CD8-positive, alpha-beta memory T cell (primary cell): ENCODE data around the gene DOCK4. TPM values are rescaled to one million over a fixed set of nuclear protein-coding genes. Genes with fewer than 3 reads are reported as not detected.

Source experiments
- CTCF ChIA-PET: fragments of 350-600 bp; sonication (Branson Sonifier 250); formaldehyde crosslinking; loops from one replicate; lab custom pipeline; 2021; ENCODE audit warnings: antibody characterized with exemption; lab: Charles Lee
- POLR2A ChIA-PET: fragments of 350-600 bp; sonication (Branson Sonifier 250); formaldehyde crosslinking; loops from one replicate; lab custom pipeline; 2021; ENCODE audit warnings: antibody characterized with exemption; lab: Charles Lee
- DNase-seq, 5 donors: peaks; one replicate each; pipeline versions ENCODE4 v3.0.0 to v3.0.0-alpha.2; 2020 to 2022; ENCODE audit warnings: mixed read lengths in 1 of 5
- H3K27ac ChIP-seq: one replicate; pipeline ENCODE4 v1.7.0; 2013; ENCODE audit warnings: low read depth, mild to moderate bottlenecking, low read length, moderate library complexity
- H3K27me3 ChIP-seq: 2 replicates; pipeline ENCODE4 v1.7.0; 2013; ENCODE audit warnings: low read length, mild to moderate bottlenecking; ENCODE audit not compliant: insufficient read depth, poor library complexity, severe bottlenecking
- H3K36me3 ChIP-seq: 2 replicates; pipeline ENCODE4 v1.7.0; 2013; ENCODE audit warnings: mild to moderate bottlenecking, low read length, moderate library complexity; ENCODE audit not compliant: insufficient read depth
- H3K4me1 ChIP-seq: 2 replicates; pipeline ENCODE4 v1.7.0; 2013; ENCODE audit warnings: mild to moderate bottlenecking, low read length, moderate library complexity; ENCODE audit not compliant: insufficient read depth
- H3K4me3 ChIP-seq: 2 replicates; pipeline ENCODE4 v1.7.0; 2013; ENCODE audit warnings: mild to moderate bottlenecking, low read length
- H3K9me3 ChIP-seq: 2 replicates; pipeline ENCODE4 v1.7.0; 2013; ENCODE audit warnings: mild to moderate bottlenecking, low read length
- H3K27ac Mint-ChIP-seq, 8 donors: one replicate each; pipeline ENCODE4 v1.8.0; 2020 to 2021; ENCODE audit warnings: mixed read lengths in 8 of 8, mild to moderate bottlenecking in 6 of 8, inconsistent platforms in 3 of 8, moderate library complexity in 3 of 8
- H3K27me3 Mint-ChIP-seq, 2 donors: one replicate each; pipeline ENCODE4 v1.8.0; 2020 to 2021; ENCODE audit warnings: mixed read lengths in 2 of 2, mild to moderate bottlenecking in 1 of 2, moderate library complexity in 1 of 2
- H3K36me3 Mint-ChIP-seq, 3 donors: one replicate each; pipeline ENCODE4 v1.8.0; 2020 to 2021; ENCODE audit warnings: mixed read lengths in 3 of 3, inconsistent platforms in 1 of 3, mild to moderate bottlenecking in 1 of 3
- H3K4me1 Mint-ChIP-seq, 3 donors: one replicate each; pipeline ENCODE4 v1.8.0; 2020 to 2021; ENCODE audit warnings: mixed read lengths in 3 of 3, inconsistent platforms in 1 of 3, mild to moderate bottlenecking in 1 of 3
- H3K4me3 Mint-ChIP-seq, 7 donors: one replicate each; pipeline ENCODE4 v1.8.0; 2020 to 2021; ENCODE audit warnings: mixed read lengths in 7 of 7, mild to moderate bottlenecking in 6 of 7, moderate library complexity in 4 of 7, inconsistent platforms in 2 of 7
- H3K9me3 Mint-ChIP-seq, 5 donors: one replicate each; pipeline ENCODE4 v1.8.0; 2020 to 2022; ENCODE audit warnings: mixed read lengths in 5 of 5, mild to moderate bottlenecking in 3 of 5, moderate library complexity in 2 of 5, inconsistent platforms in 1 of 5
- polyA plus RNA-seq: library from polyadenylated mRNA; unstranded; fragments of 300-500 nt; fragmentation: Illumina TruSeq; gene quantifications from one replicate; pipeline ENCODE4 v1.2.3, GENCODE V29; 2021
- total RNA-seq, 2 experiments: library from RNA; stranded (reverse); gene quantifications; one replicate each; pipeline ENCODE4 v1.2.3, GENCODE V29; 2021

The DOCK4 gene
- total and polyA plus RNA-seq, 3 experiments from 2014 or later: 1.2 TPM; not detected in 1

- POLR2A ChIA-PET: no interaction called here
- Mint-ChIP-seq H3K4me3 (no peak overlapping the region), H3K27me3 (no peaks in the 10 kb centered on the region), H3K9me3 (peaks cover 0 to 2% (median 0%) of the 10 kb centered on the region in 5 donors), H3K27ac (no peak overlapping the region), H3K4me1 (no peaks in the 10 kb centered on the region), H3K36me3 (no peaks in the 10 kb centered on the region)
- Histone ChIP-seq H3K36me3 (no peaks in the 10 kb centered on the region), H3K27ac (no peak overlapping the region), H3K4me3 (no peak overlapping the region), H3K9me3 (no peaks in the 10 kb centered on the region), H3K4me1 (no peaks in the 10 kb centered on the region), H3K27me3 (no peaks in the 10 kb centered on the region)
- CTCF ChIA-PET: no interaction called here
- no peak for DNase-seq
These were observed 225.5 kb downstream of the DOCK4 start for GRCh38 chr7:111980725-111981124.

- no peaks in the 10 kb centered on the region for H3K4me1 ChIP-seq
- H3K9me3 Mint-ChIP-seq: peaks cover 0 to 1% (median 0%) of the 10 kb centered on the region in 5 donors
- no peak for DNase-seq
- H3K4me3 ChIP-seq: no peak overlapping the region
- POLR2A ChIA-PET: no interaction called here
- H3K36me3 ChIP-seq: no peaks in the 10 kb centered on the region
- H3K9me3 ChIP-seq: no peaks in the 10 kb centered on the region
- H3K27ac ChIP-seq: no peak overlapping the region
- no peak overlapping the region for H3K4me3 Mint-ChIP-seq
- CTCF ChIA-PET: no interaction called here
- H3K36me3 Mint-ChIP-seq: no peaks in the 10 kb centered on the region
- no peaks in the 10 kb centered on the region for H3K27me3 ChIP-seq
- no peak overlapping the region for H3K27ac Mint-ChIP-seq
- H3K27me3 Mint-ChIP-seq: peaks cover 0 to 1% of the 10 kb centered on the region in 2 donors
- H3K4me1 Mint-ChIP-seq: no peaks in the 10 kb centered on the region
These were observed 230.9 kb downstream of the DOCK4 start for GRCh38 chr7:111975346-111975745.

GRCh38 chr7:111960984-111961383, 245.2 kb downstream of the DOCK4 start:
- Mint-ChIP-seq H3K27ac (no peak overlapping the region), H3K4me1 (no peaks in the 10 kb centered on the region), H3K9me3 (peaks cover 0 to 6% (median 0%) of the 10 kb centered on the region in 5 donors), H3K27me3 (peaks cover 0 to 2% of the 10 kb centered on the region in 2 donors), H3K4me3 (no peak overlapping the region), H3K36me3 (no peaks in the 10 kb centered on the region)
- Histone ChIP-seq H3K9me3 (no peaks in the 10 kb centered on the region), H3K27ac (no peak overlapping the region), H3K36me3 (no peaks in the 10 kb centered on the region), H3K27me3 (no peaks in the 10 kb centered on the region), H3K4me1 (no peaks in the 10 kb centered on the region), H3K4me3 (no peak overlapping the region)
- no peak for DNase-seq
- POLR2A ChIA-PET: no interaction called here
- CTCF ChIA-PET: interaction anchor here (0.6 kb wide), 1 partner anchor 1030 kb away, joined by 3 read pairs; no protein-coding TSS in a partner anchor

- POLR2A ChIA-PET: no interaction called here
- no peak overlapping the region for H3K27ac Mint-ChIP-seq
- no peaks in the 10 kb centered on the region for H3K4me1 Mint-ChIP-seq
- DNase-seq: no peak
- CTCF ChIA-PET: no interaction called here
- Histone ChIP-seq H3K9me3 (no peaks in the 10 kb centered on the region), H3K36me3 (no peaks in the 10 kb centered on the region), H3K4me1 (no peaks in the 10 kb centered on the region), H3K27ac (no peak overlapping the region), H3K4me3 (no peak overlapping the region), H3K27me3 (no peaks in the 10 kb centered on the region)
- peaks cover 0 to 2% of the 10 kb centered on the region in 2 donors for H3K27me3 Mint-ChIP-seq
- H3K4me3 Mint-ChIP-seq: no peak overlapping the region
- H3K9me3 Mint-ChIP-seq: peaks cover 0 to 6% (median 0%) of the 10 kb centered on the region in 5 donors
- H3K36me3 Mint-ChIP-seq: no peaks in the 10 kb centered on the region
These were observed 247.3 kb downstream of the DOCK4 start for GRCh38 chr7:111958896-111959295.

- no peaks in the 10 kb centered on the region for H3K9me3 ChIP-seq
- no peak overlapping the region for H3K4me3 ChIP-seq
- no peaks in the 10 kb centered on the region for H3K4me1 Mint-ChIP-seq
- CTCF ChIA-PET: no interaction called here
- peaks cover 0 to 6% (median 0%) of the 10 kb centered on the region in 5 donors for H3K9me3 Mint-ChIP-seq
- H3K36me3 ChIP-seq: no peaks in the 10 kb centered on the region
- H3K27me3 Mint-ChIP-seq: peaks cover 0 to 2% of the 10 kb centered on the region in 2 donors
- no peak overlapping the region for H3K4me3 Mint-ChIP-seq
- no peak for DNase-seq
- no peak overlapping the region for H3K27ac ChIP-seq
- no peaks in the 10 kb centered on the region for H3K4me1 ChIP-seq
- H3K27me3 ChIP-seq: no peaks in the 10 kb centered on the region
- no peak overlapping the region for H3K27ac Mint-ChIP-seq
- POLR2A ChIA-PET: no interaction called here
- no peaks in the 10 kb centered on the region for H3K36me3 Mint-ChIP-seq
These were observed 247.8 kb downstream of the DOCK4 start for GRCh38 chr7:111958431-111958830.

- Histone ChIP-seq H3K27ac (no peak overlapping the region), H3K4me3 (no peak overlapping the region), H3K4me1 (no peaks in the 10 kb centered on the region), H3K27me3 (no peaks in the 10 kb centered on the region), H3K36me3 (no peaks in the 10 kb centered on the region), H3K9me3 (no peaks in the 10 kb centered on the region)
- H3K27me3 Mint-ChIP-seq: peaks cover 0 to 2% of the 10 kb centered on the region in 2 donors
- no peaks in the 10 kb centered on the region for H3K4me1 Mint-ChIP-seq
- CTCF ChIA-PET: no interaction called here
- no peak overlapping the region for H3K27ac Mint-ChIP-seq
- POLR2A ChIA-PET: no interaction called here
- H3K4me3 Mint-ChIP-seq: no peak overlapping the region
- no peaks in the 10 kb centered on the region for H3K9me3 Mint-ChIP-seq
- DNase-seq: no peak
- H3K36me3 Mint-ChIP-seq: no peaks in the 10 kb centered on the region
These were observed 250.6 kb downstream of the DOCK4 start for GRCh38 chr7:111955616-111956015.

GRCh38 chr7:111954474-111955381, 251.5 kb downstream of the DOCK4 start:
- H3K9me3 Mint-ChIP-seq: no peaks in the 10 kb centered on the region
- POLR2A ChIA-PET: no interaction called here

GRCh38 chr7:111954056-111954455, 252.1 kb downstream of the DOCK4 start:
- Mint-ChIP-seq H3K9me3 (no peaks in the 10 kb centered on the region), H3K36me3 (no peaks in the 10 kb centered on the region), H3K4me1 (no peaks in the 10 kb centered on the region), H3K27ac (no peak overlapping the region), H3K4me3 (no peak overlapping the region), H3K27me3 (peaks cover 0 to 2% of the 10 kb centered on the region in 2 donors)
- Histone ChIP-seq H3K9me3 (no peaks in the 10 kb centered on the region), H3K27ac (no peak overlapping the region), H3K27me3 (no peaks in the 10 kb centered on the region), H3K4me3 (no peak overlapping the region), H3K4me1 (no peaks in the 10 kb centered on the region), H3K36me3 (no peaks in the 10 kb centered on the region)
- ChIA-PET CTCF (no interaction called here), POLR2A (no interaction called here)
- no peak for DNase-seq

More at GRCh38 chr7:111954474-111955381, 251.5 kb downstream of the DOCK4 start:
- no peak for DNase-seq
- Histone ChIP-seq H3K27me3 (no peaks in the 10 kb centered on the region), H3K27ac (no peak overlapping the region), H3K9me3 (no peaks in the 10 kb centered on the region), H3K4me3 (no peak overlapping the region), H3K4me1 (no peaks in the 10 kb centered on the region), H3K36me3 (no peaks in the 10 kb centered on the region)
- peaks cover 0 to 1% of the 10 kb centered on the region in 2 donors for H3K27me3 Mint-ChIP-seq
- H3K4me1 Mint-ChIP-seq: no peaks in the 10 kb centered on the region
- CTCF ChIA-PET: no interaction called here
- H3K4me3 Mint-ChIP-seq: no peak overlapping the region
- no peak overlapping the region for H3K27ac Mint-ChIP-seq
- no peaks in the 10 kb centered on the region for H3K36me3 Mint-ChIP-seq
